SU-DHL-6 (cell line): ENCODE results near the gene ZDHHC1.

Source experiments
- H2AFZ ChIP-seq: fragments of 200-600 bp; sonication (generic); 2 replicates; pipeline ENCODE4 v1.6.1; 2014; ENCODE audit warnings: low read depth, mild to moderate bottlenecking, moderate library complexity, mixed read lengths, antibody characterized with exemption, low read length; ENCODE audit not compliant: severe bottlenecking
- H3F3A ChIP-seq: fragments of 200-600 bp; shearing (Covaris generic); 2 replicates; pipeline ENCODE4 v1.6.0; 2016; ENCODE audit warnings: antibody characterized with exemption, mild to moderate bottlenecking; ENCODE audit not compliant: insufficient read depth
- H3K27ac ChIP-seq: fragments of 200-600 bp; sonication (generic); 2 replicates; pipeline ENCODE4 v1.5.1; 2016; ENCODE audit warnings: low read depth, mild to moderate bottlenecking, low read length, moderate library complexity, mixed read lengths
- H3K27me3 ChIP-seq: fragments of 200-600 bp; sonication (generic), shearing (Covaris generic); 2 replicates; pipeline ENCODE4 v1.6.0; 2014; ENCODE audit warnings: mild to moderate bottlenecking, low read length
- H3K36me3 ChIP-seq: fragments of 200-600 bp; sonication (generic); 2 replicates; pipeline ENCODE4 v1.6.1; 2014; ENCODE audit warnings: mild to moderate bottlenecking, low read length, mixed read lengths
- H3K4me2 ChIP-seq: fragments of 300-600, 200-600 bp; shearing (Covaris generic), sonication (generic); 2 replicates; pipeline ENCODE4 v1.6.0; 2014; ENCODE audit warnings: low read length, low read depth, mild to moderate bottlenecking; ENCODE audit not compliant: poor library complexity, severe bottlenecking
- H3K4me3 ChIP-seq: fragments of 200-600 bp; sonication (generic); 2 replicates; pipeline ENCODE4 v1.5.1; 2014; ENCODE audit warnings: antibody characterized with exemption, low read length, mild to moderate bottlenecking, mixed read lengths; ENCODE audit not compliant: insufficient read depth, poor library complexity, severe bottlenecking
- H3K79me2 ChIP-seq: fragments of 200-600 bp; sonication (generic); 2 replicates; pipeline ENCODE4 v1.6.1; 2014; ENCODE audit warnings: mild to moderate bottlenecking, low read length, moderate library complexity; ENCODE audit not compliant: insufficient read depth
- H3K9ac ChIP-seq: fragments of 200-600 bp; sonication (generic); 2 replicates; pipeline ENCODE4 v1.7.0; 2014; ENCODE audit warnings: mild to moderate bottlenecking, low read length
- H3K9me2 ChIP-seq: fragments of 200-600 bp; sonication (generic); replicated peaks from 2 replicates; pipeline ENCODE4 v1.6.1; 2014; ENCODE audit warnings: low read length; ENCODE audit not compliant: insufficient read depth
- H3K9me3 ChIP-seq: fragments of 200-600 bp; sonication (generic); 2 replicates; pipeline ENCODE4 v1.6.1; 2014; ENCODE audit warnings: low read length, mixed read lengths; ENCODE audit not compliant: insufficient read depth
- H4K20me1 ChIP-seq: fragments of 200-600 bp; sonication (generic); 2 replicates; pipeline ENCODE4 v1.6.1; 2014; ENCODE audit warnings: low read depth, mild to moderate bottlenecking, antibody characterized with exemption, low read length, moderate library complexity, mixed read lengths
- EZH2phosphoT487 ChIP-seq: fragments of 200-600 bp; sonication (generic), shearing (Covaris generic); conservative IDR thresholded peaks from 2 replicates; pipeline ENCODE4 v1.6.1; 2018; ENCODE audit warnings: mild to moderate bottlenecking, antibody characterized with exemption, low read length, moderate library complexity, mixed read lengths
- TF ChIP-seq, protein P1 (sequence below): fragments of 200-600 bp; sonication (generic); IDR thresholded peaks from one replicate; pipeline ENCODE4 v1.5.1; 2017; ENCODE audit warnings: antibody characterized with exemption, mild to moderate bottlenecking, low read length, moderate library complexity; ENCODE audit not compliant: insufficient read depth, poor library complexity, severe bottlenecking

ZDHHC1 gene

DNA sequence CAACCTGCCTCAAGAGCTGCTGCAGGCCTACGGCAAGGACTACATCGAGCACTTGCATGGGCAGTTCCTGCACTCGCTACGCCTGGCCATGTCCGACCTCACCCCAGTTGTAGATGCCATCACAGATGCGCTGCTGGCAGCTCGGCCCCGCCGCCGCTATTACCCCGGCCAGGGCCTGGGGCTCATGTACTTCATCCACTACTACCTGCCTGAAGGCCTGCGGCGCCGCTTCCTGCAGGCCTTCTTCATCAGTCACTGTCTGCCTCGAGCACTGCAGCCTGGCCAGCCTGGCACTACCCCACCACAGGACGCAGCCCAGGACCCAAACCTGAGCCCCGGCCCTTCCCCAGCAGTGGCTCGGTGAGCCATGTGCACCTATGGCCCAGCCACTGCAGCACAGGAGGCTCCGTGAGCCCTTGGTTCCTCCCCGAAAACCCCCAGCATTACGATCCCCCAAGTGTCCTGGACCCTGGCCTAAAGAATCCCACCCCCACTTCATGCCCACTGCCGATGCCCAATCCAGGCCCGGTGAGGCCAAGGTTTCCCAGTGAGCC is 20.4 kb upstream of the ZDHHC1 start:
- no peaks in the 10 kb centered on the region for H3K9me3 ChIP-seq
- H4K20me1 ChIP-seq, result no peaks in the 10 kb centered on the region
- no peaks in the 10 kb centered on the region for H3K9me2 ChIP-seq
- no peak overlapping the region for H3K9ac ChIP-seq
- no peaks in the 10 kb centered on the region for H3K27me3 ChIP-seq
- no peak for TF ChIP-seq EZH2phosphoT487
- TF ChIP-seq, protein P1, sequence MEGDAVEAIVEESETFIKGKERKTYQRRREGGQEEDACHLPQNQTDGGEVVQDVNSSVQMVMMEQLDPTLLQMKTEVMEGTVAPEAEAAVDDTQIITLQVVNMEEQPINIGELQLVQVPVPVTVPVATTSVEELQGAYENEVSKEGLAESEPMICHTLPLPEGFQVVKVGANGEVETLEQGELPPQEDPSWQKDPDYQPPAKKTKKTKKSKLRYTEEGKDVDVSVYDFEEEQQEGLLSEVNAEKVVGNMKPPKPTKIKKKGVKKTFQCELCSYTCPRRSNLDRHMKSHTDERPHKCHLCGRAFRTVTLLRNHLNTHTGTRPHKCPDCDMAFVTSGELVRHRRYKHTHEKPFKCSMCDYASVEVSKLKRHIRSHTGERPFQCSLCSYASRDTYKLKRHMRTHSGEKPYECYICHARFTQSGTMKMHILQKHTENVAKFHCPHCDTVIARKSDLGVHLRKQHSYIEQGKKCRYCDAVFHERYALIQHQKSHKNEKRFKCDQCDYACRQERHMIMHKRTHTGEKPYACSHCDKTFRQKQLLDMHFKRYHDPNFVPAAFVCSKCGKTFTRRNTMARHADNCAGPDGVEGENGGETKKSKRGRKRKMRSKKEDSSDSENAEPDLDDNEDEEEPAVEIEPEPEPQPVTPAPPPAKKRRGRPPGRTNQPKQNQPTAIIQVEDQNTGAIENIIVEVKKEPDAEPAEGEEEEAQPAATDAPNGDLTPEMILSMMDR, result no peak
- no peak overlapping the region for H3K27ac ChIP-seq
- H2AFZ ChIP-seq, result no peak overlapping the region
- H3K4me3 ChIP-seq, result no peak overlapping the region
- no peaks in the 10 kb centered on the region for H3K36me3 ChIP-seq
- H3K79me2 ChIP-seq, result no peaks in the 10 kb centered on the region
- no peak overlapping the region for H3K4me2 ChIP-seq
- H3F3A ChIP-seq, result no peaks in the 10 kb centered on the region

- TF ChIP-seq, protein P1, result no peak
- no peak for TF ChIP-seq EZH2phosphoT487
- H3K9ac ChIP-seq, result no peak overlapping the region
- no peak overlapping the region for H3K27ac ChIP-seq
- no peaks in the 10 kb centered on the region for H3K9me2 ChIP-seq
- H3K4me3 ChIP-seq, result no peak overlapping the region
- H3K9me3 ChIP-seq, result no peaks in the 10 kb centered on the region
- no peaks in the 10 kb centered on the region for H4K20me1 ChIP-seq
- H3K4me2 ChIP-seq, result no peak overlapping the region
- no peaks in the 10 kb centered on the region for H3K36me3 ChIP-seq
- H3K27me3 ChIP-seq, result no peaks in the 10 kb centered on the region
- H3K79me2 ChIP-seq, result no peaks in the 10 kb centered on the region
- H3F3A ChIP-seq, result no peaks in the 10 kb centered on the region
- H2AFZ ChIP-seq, result no peak overlapping the region
These were observed 19.5 kb upstream of the ZDHHC1 start for GRCh38 chr16:67435758-67436164.

- H3K79me2 ChIP-seq, result no peaks in the 10 kb centered on the region
- H3F3A ChIP-seq, result no peaks in the 10 kb centered on the region
- no peaks in the 10 kb centered on the region for H4K20me1 ChIP-seq
- no peaks in the 10 kb centered on the region for H3K9me3 ChIP-seq
- no peak for TF ChIP-seq EZH2phosphoT487
- TF ChIP-seq, protein P1, result no peak
- H3K9me2 ChIP-seq, result no peaks in the 10 kb centered on the region
- no peaks in the 10 kb centered on the region for H3K36me3 ChIP-seq
- no peak overlapping the region for H3K27ac ChIP-seq
- H3K4me2 ChIP-seq, result no peak overlapping the region
- no peak overlapping the region for H3K9ac ChIP-seq
- H2AFZ ChIP-seq, result no peak overlapping the region
- no peaks in the 10 kb centered on the region for H3K27me3 ChIP-seq
- no peak overlapping the region for H3K4me3 ChIP-seq
These were observed 16.9 kb upstream of the ZDHHC1 start for GRCh38 chr16:67433131-67433719.
